Astrocyte (in vitro differentiated cells and primary cell): ENCODE data around the gene CCNK.

Experiments used
- EZH2 ChIP-seq: IDR thresholded peaks from 2 replicates; pipeline ENCODE4 v1.6.1; 2012; ENCODE audit warnings: mild to moderate bottlenecking, low read length, inconsistent platforms; ENCODE audit not compliant: insufficient read depth
- TF ChIP-seq, protein P1 (sequence below): IDR thresholded peaks from 2 replicates; pipeline ENCODE4 v1.5.1; 2011; ENCODE audit warnings: low read depth, mild to moderate bottlenecking, inconsistent platforms, low read length, moderate library complexity; ENCODE audit not compliant: insufficient read depth

DNA sequence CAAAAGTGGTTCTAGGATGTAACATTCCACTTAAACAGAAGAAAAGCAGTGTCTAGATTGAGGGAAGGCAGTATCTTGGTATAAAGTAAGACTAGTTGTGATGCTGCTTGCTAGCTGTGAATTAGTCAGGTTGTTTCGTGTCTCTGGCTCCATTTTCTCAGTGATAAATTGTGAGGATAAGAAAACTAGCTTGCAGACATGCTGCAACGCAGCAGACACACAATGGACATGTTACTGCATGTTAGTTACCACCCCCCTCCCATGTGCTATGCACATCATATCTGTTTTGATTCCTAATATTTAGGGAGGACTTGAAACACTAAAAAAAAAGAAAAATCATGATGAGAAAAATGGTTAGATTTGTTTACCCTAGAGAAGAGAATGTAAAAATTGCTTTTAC, 2.9 kb downstream of the CCNK start:
- TF ChIP-seq, protein P1, sequence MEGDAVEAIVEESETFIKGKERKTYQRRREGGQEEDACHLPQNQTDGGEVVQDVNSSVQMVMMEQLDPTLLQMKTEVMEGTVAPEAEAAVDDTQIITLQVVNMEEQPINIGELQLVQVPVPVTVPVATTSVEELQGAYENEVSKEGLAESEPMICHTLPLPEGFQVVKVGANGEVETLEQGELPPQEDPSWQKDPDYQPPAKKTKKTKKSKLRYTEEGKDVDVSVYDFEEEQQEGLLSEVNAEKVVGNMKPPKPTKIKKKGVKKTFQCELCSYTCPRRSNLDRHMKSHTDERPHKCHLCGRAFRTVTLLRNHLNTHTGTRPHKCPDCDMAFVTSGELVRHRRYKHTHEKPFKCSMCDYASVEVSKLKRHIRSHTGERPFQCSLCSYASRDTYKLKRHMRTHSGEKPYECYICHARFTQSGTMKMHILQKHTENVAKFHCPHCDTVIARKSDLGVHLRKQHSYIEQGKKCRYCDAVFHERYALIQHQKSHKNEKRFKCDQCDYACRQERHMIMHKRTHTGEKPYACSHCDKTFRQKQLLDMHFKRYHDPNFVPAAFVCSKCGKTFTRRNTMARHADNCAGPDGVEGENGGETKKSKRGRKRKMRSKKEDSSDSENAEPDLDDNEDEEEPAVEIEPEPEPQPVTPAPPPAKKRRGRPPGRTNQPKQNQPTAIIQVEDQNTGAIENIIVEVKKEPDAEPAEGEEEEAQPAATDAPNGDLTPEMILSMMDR = no peak
- TF ChIP-seq EZH2 = no peak
